DMS 273 (cell line): Measurements from ENCODE around the gene BBS9.
A peak's percentile ranks its signal among the peaks of the same experiment; 100 is the strongest.

Experiments used
- DNase-seq: peaks from one replicate; lab custom pipeline; 2025; ENCODE audit not compliant: unreplicated experiment; lab: John Stamatoyannopoulos, UW

BBS9 gene

GRCh38 chr7:33351709-33352108 lies 222.3 kb downstream of the BBS9 start:
- DNase-seq = no peak

GRCh38 chr7:33354201-33354600 lies 224.8 kb downstream of the BBS9 start:
- no peak for DNase-seq

GRCh38 chr7:33355386-33355785 lies 226.0 kb downstream of the BBS9 start:
- no peak for DNase-seq

- DNase-seq = no peak
These were observed 227.0 kb downstream of the BBS9 start for GRCh38 chr7:33356336-33356735.

GRCh38 chr7:33357846-33358245 lies 228.5 kb downstream of the BBS9 start:
- no peak for DNase-seq

- DNase-seq = no peak
These were observed 240.5 kb downstream of the BBS9 start for GRCh38 chr7:33369888-33370287.

- no peak for DNase-seq
These were observed 243.8 kb downstream of the BBS9 start for GRCh38 chr7:33373195-33373594.

GRCh38 chr7:33379891-33380525 lies 250.6 kb downstream of the BBS9 start:
- peak; percentile 13 for DNase-seq

GRCh38 chr7:33388332-33388731 lies 259.0 kb downstream of the BBS9 start:
- DNase-seq = no peak

- peak; percentile 95 for DNase-seq
These were observed 262.8 kb downstream of the BBS9 start for GRCh38 chr7:33392148-33392547.

- no peak for DNase-seq
These were observed 264.4 kb downstream of the BBS9 start for GRCh38 chr7:33393770-33394169.

GRCh38 chr7:33395340-33395739 lies 266.0 kb downstream of the BBS9 start:
- DNase-seq = peak; percentile 89

- peak; percentile 39 for DNase-seq
These were observed 270.3 kb downstream of the BBS9 start for GRCh38 chr7:33399528-33400213.

- no peak for DNase-seq
These were observed 270.8 kb downstream of the BBS9 start for GRCh38 chr7:33400214-33400538.

- no peak for DNase-seq
These were observed 280.9 kb downstream of the BBS9 start for GRCh38 chr7:33410266-33410665.

GRCh38 chr7:33411020-33411419 lies 281.7 kb downstream of the BBS9 start:
- no peak for DNase-seq

GRCh38 chr7:33412331-33412730 lies 283.0 kb downstream of the BBS9 start:
- DNase-seq = no peak

- no peak for DNase-seq
These were observed 288.9 kb downstream of the BBS9 start for GRCh38 chr7:33418251-33418701.

GRCh38 chr7:33420311-33420940 lies 291.1 kb downstream of the BBS9 start:
- DNase-seq = no peak

- no peak for DNase-seq
These were observed 292.1 kb downstream of the BBS9 start for GRCh38 chr7:33421429-33421828.

GRCh38 chr7:33422141-33422540 lies 292.8 kb downstream of the BBS9 start:
- DNase-seq = no peak

GRCh38 chr7:33422825-33423645 lies 293.7 kb downstream of the BBS9 start:
- DNase-seq = no peak
